A172 (cell line): ENCODE data around the gene OTP. TPM values are rescaled to one million over a fixed set of nuclear protein-coding genes. Genes with fewer than 3 reads are reported as not detected.
A peak's percentile ranks its signal among the peaks of the same experiment; 100 is the strongest.

Experiments
- DNase-seq: peaks from one replicate; pipeline ENCODE4 v3.0.0-alpha.2; 2015; ENCODE audit warnings: low spot score
- total RNA-seq: library from RNA; depleted of rRNA; stranded (reverse); fragments of >200 nt; shearing (Covaris generic); gene quantifications from 2 replicates; pipeline ENCODE4 v1.2.3, GENCODE V29; 2014

OTP gene
- total RNA-seq, 1 experiment from 2014 or later, result not detected

GRCh38 chr5:77640589-77641396 lies 2.3 kb upstream of the OTP start:
- DNase-seq, result no peak

- no peak for DNase-seq
These were observed 504 bp upstream of the OTP start for GRCh38 chr5:77638763-77639671.

GRCh38 chr5:77637170-77637997 lies 1.1 kb downstream of the OTP start:
- no peak for DNase-seq

GRCh38 chr5:77636641-77637169 lies 1.8 kb downstream of the OTP start:
- DNase-seq, result no peak

- no peak for DNase-seq
These were observed 2.4 kb downstream of the OTP start for GRCh38 chr5:77635917-77636640.

GRCh38 chr5:77635067-77635916 lies 3.2 kb downstream of the OTP start:
- DNase-seq, result no peak

- no peak for DNase-seq
These were observed 4.8 kb downstream of the OTP start for GRCh38 chr5:77633709-77634108.

GRCh38 chr5:77633207-77633675 lies 5.3 kb downstream of the OTP start:
- no peak for DNase-seq

GRCh38 chr5:77632526-77633206 lies 5.8 kb downstream of the OTP start:
- DNase-seq, result no peak

- peak; percentile 25 for DNase-seq
These were observed 8.3 kb downstream of the OTP start for GRCh38 chr5:77630114-77630680.

- no peak for DNase-seq
These were observed 8.9 kb downstream of the OTP start for GRCh38 chr5:77629509-77630113.

- no peak for DNase-seq
These were observed 9.5 kb downstream of the OTP start for GRCh38 chr5:77628840-77629508.

- DNase-seq, result no peak
These were observed 10.4 kb downstream of the OTP start for GRCh38 chr5:77627869-77628674.

GRCh38 chr5:77623203-77623740 lies 15.2 kb downstream of the OTP start:
- DNase-seq, result no peak

GRCh38 chr5:77621440-77621839 lies 17.1 kb downstream of the OTP start:
- no peak for DNase-seq

- no peak for DNase-seq
These were observed 18.1 kb downstream of the OTP start for GRCh38 chr5:77620405-77620804.

GRCh38 chr5:77616920-77617319 lies 21.6 kb downstream of the OTP start:
- no peak for DNase-seq
